Spleen (tissue), 11 donors: Measurements from ENCODE around the gene TMEM269. TPM values are rescaled to one million over a fixed set of nuclear protein-coding genes. Genes with fewer than 3 reads are reported as not detected.

Source experiments
- DNase-seq: peaks from one replicate; pipeline ENCODE4 v3.0.0-alpha.2; 2020
- H3K27ac ChIP-seq, 8 donors: fragments of 200-600 bp; sonication (generic) in 7 of 8; 1 replicate in 4 of 8; 2 replicates in 4 of 8; pipeline versions ENCODE4 v1.5.0 to v1.8.0; 2016 to 2021; ENCODE audit warnings: inconsistent platforms in 4 of 8, mild to moderate bottlenecking in 4 of 8, moderate library complexity in 1 of 8
- H3K27me3 ChIP-seq, 7 donors: fragments of 200-600 bp; sonication (generic) in 6 of 7; replicated peaks in 1 of 7; 1 replicate in 4 of 7; 2 replicates in 3 of 7; pipeline versions ENCODE4 v1.5.0 to v1.8.0; 2016 to 2021; ENCODE audit warnings: inconsistent platforms in 3 of 7, mild to moderate bottlenecking in 1 of 7
- H3K36me3 ChIP-seq, 6 donors: fragments of 200-600 bp; sonication (generic) in 5 of 6; 1 replicate in 4 of 6; 2 replicates in 2 of 6; pipeline versions ENCODE4 v1.5.0 to v1.8.0; 2016 to 2021; ENCODE audit warnings: inconsistent platforms in 2 of 6
- H3K4me1 ChIP-seq, 6 donors: fragments of 200-600 bp; sonication (generic) in 5 of 6; 1 replicate in 3 of 6; 2 replicates in 3 of 6; pipeline versions ENCODE4 v1.5.0 to v1.8.0; 2016 to 2021; ENCODE audit warnings: inconsistent platforms in 3 of 6
- H3K4me3 ChIP-seq, 8 donors: fragments of 200-600 bp; sonication (generic) in 7 of 8; 1 replicate in 4 of 8; 2 replicates in 4 of 8; pipeline versions ENCODE4 v1.5.0 to v1.8.0; 2016 to 2021; ENCODE audit warnings: inconsistent platforms in 4 of 8, mild to moderate bottlenecking in 4 of 8, moderate library complexity in 2 of 8
- H3K9me3 ChIP-seq, 8 donors: fragments of 200-600 bp; sonication (generic) in 7 of 8; 1 replicate in 4 of 8; 2 replicates in 4 of 8; pipeline versions ENCODE4 v1.5.0 to v1.8.0; 2016 to 2021; ENCODE audit warnings: inconsistent platforms in 4 of 8
- CTCF ChIP-seq, 11 experiments: fragments of 200-600 bp in 7 of 11; fragments of 450-650 bp in 4 of 11; sonication (generic) in 4 of 11; IDR thresholded peaks in 8 of 11; conservative IDR thresholded peaks in 3 of 11; 1 replicate in 7 of 11; 2 replicates in 4 of 11; pipeline versions ENCODE4 v1.4.0 to v1.8.0; 2016 to 2021; ENCODE audit warnings: antibody characterized with exemption in 11 of 11, inconsistent platforms in 4 of 11, mild to moderate bottlenecking in 1 of 11
- POLR2A ChIP-seq, 3 donors: fragments of 450-650 bp; IDR thresholded peaks; one replicate each; pipeline ENCODE4 v1.5.1; 2017; ENCODE audit warnings: antibody characterized with exemption in 3 of 3, mild to moderate bottlenecking in 1 of 3
- POLR2AphosphoS5 ChIP-seq, 3 donors: sonication (generic); formaldehyde crosslinking; IDR thresholded peaks; one replicate each; pipeline ENCODE4 v1.5.1; 2017; ENCODE audit warnings: antibody characterized with exemption in 3 of 3
- WGBS, 5 donors: extraction: QIAGEN DNeasy Blood & Tissue Kit in 3 of 5; methylation state at CpG; one replicate each; pipeline versions ENCODE4 v1.1.5 to v1.1.7; 2013 to 2018; 5-methylcytosine and 5-hydroxymethylcytosine counted together
- intact Hi-C: fragments of 100-400 bp; cut with DNase I; formaldehyde crosslinking; loops from one replicate; pipeline ENCODE4 v1.15.0; 2023; ENCODE audit warnings: low total_unique reads
- polyA plus RNA-seq, 3 donors: library from polyadenylated mRNA; stranded (reverse); fragments of 200-250 nt; gene quantifications; one replicate each; pipeline ENCODE4 v1.2.1, GENCODE V29; 2013
- total RNA-seq, 7 donors: library from RNA; depleted of rRNA in 3 of 7; stranded (reverse); fragments of >200 nt in 3 of 7; fragmentation: NEBNext Ultra II Directional in 4 of 7; extraction: Animal tissue kit (Norgen Biotek cat#: 25700) in 4 of 7; gene quantifications; one replicate each; pipeline versions ENCODE4 v1.1.0 to v1.2.1, GENCODE V29; 2016 to 2021
- donor health status: healthy with polysubstance abuse.
- donor health status: DM: no; HTN: no; CAD: no; lungs with moderate emphysema.
- donor health status: DM: no; HTN: no; CAD: no.
- donor health status: Bipolar disorder and iron deficiency.
- donor health status: healthy.
- donor health status: DM: no; HTN: no; CAD: no.
- donor health status: DM: yes; HTN: yes; CAD: no.

Gene TMEM269
- total and polyA plus RNA-seq, 10 donors = 0.03 to 1.6 (median 0.26) TPM; not detected in 1

GRCh38 chr1:42759114-42759513 lies 25.7 kb upstream of the TMEM269 start:
- TF ChIP-seq CTCF (IDR thresholded peaks at IDR 0.05 in 8 of 11, conservative IDR thresholded peaks at IDR 0.05 in 3 of 11) (no peak), POLR2AphosphoS5 (IDR thresholded peaks at IDR 0.05) (no peak), POLR2A (IDR thresholded peaks at IDR 0.05) (no peak)
- Histone ChIP-seq H3K36me3 (peaks cover 8 to 84% (median 56%) of the 10 kb centered on the region in 6 donors), H3K27me3 (no peaks in the 10 kb centered on the region), H3K9me3 (no peaks in the 10 kb centered on the region), H3K4me3 (no peak overlapping the region), H3K27ac (peak overlapping the region in 3 of 8 donors; percentile 3 to 15 (median 14)), H3K4me1 (peaks cover 0 to 50% (median 15%) of the 10 kb centered on the region in 6 donors)
- no peak for DNase-seq
- intact Hi-C loops = no loop called here
- 54 to 73% (median 62%) methylated on average over 7 to 9 of the region's 9 CpGs for WGBS, 5 donors

GRCh38 chr1:42761567-42761966 lies 23.2 kb upstream of the TMEM269 start:
- no peak overlapping the region for H3K4me3 ChIP-seq
- intact Hi-C loops = loop anchor here (10.0 kb wide), 1 partner anchor 77 kb away; the partner anchor contains the start of gene YBX1
- H3K9me3 ChIP-seq = no peaks in the 10 kb centered on the region
- H3K27ac ChIP-seq = no peak overlapping the region
- DNase-seq = no peak
- H3K4me1 ChIP-seq = peaks cover 13 to 69% (median 33%) of the 10 kb centered on the region in 6 donors
- H3K36me3 ChIP-seq = peaks cover 6 to 60% (median 32%) of the 10 kb centered on the region in 6 donors
- TF ChIP-seq POLR2AphosphoS5 (IDR thresholded peaks at IDR 0.05) (no peak), CTCF (IDR thresholded peaks at IDR 0.05 in 8 of 11, conservative IDR thresholded peaks at IDR 0.05 in 3 of 11) (no peak), POLR2A (IDR thresholded peaks at IDR 0.05) (no peak)
- H3K27me3 ChIP-seq = no peaks in the 10 kb centered on the region
- 86 to 97% (median 94%) methylated on average over 4 of the region's 4 CpGs for WGBS, 5 donors

GRCh38 chr1:42762269-42762668 lies 22.5 kb upstream of the TMEM269 start:
- H3K36me3 ChIP-seq = peaks cover 6 to 53% (median 28%) of the 10 kb centered on the region in 6 donors
- TF ChIP-seq POLR2A (IDR thresholded peaks at IDR 0.05) = no peak
- TF ChIP-seq CTCF (IDR thresholded peaks at IDR 0.05 in 8 of 11, conservative IDR thresholded peaks at IDR 0.05 in 3 of 11) = no peak
- TF ChIP-seq POLR2AphosphoS5 (IDR thresholded peaks at IDR 0.05) = no peak
- no peak overlapping the region for H3K27ac ChIP-seq
- DNase-seq = no peak
- no peaks in the 10 kb centered on the region for H3K9me3 ChIP-seq
- H3K4me1 ChIP-seq = peaks cover 11 to 63% (median 30%) of the 10 kb centered on the region in 6 donors
- H3K27me3 ChIP-seq = no peaks in the 10 kb centered on the region
- no peak overlapping the region for H3K4me3 ChIP-seq
- intact Hi-C loops = loop anchor here (10.0 kb wide), 1 partner anchor 77 kb away; the partner anchor contains the start of gene YBX1
- WGBS, 5 donors = 49 to 62% (median 50%) methylated on average over 5 of the region's 5 CpGs

GRCh38 chr1:42765269-42765668 lies 19.5 kb upstream of the TMEM269 start:
- intact Hi-C loops = loop anchor here (10.0 kb wide), 1 partner anchor 80 kb away; the partner anchor contains the start of gene YBX1
- Histone ChIP-seq H3K4me1 (peaks cover 27 to 75% (median 51%) of the 10 kb centered on the region in 6 donors), H3K36me3 (peaks cover 0 to 23% (median 6%) of the 10 kb centered on the region in 6 donors), H3K27ac (peak overlapping the region in 6 of 8 donors; percentile 82 to 95 (median 92)), H3K9me3 (no peaks in the 10 kb centered on the region), H3K27me3 (no peaks in the 10 kb centered on the region), H3K4me3 (peak overlapping the region; percentile 75 to 99 (median 93))
- no peak for DNase-seq
- 48 to 63% (median 54%) methylated on average over 7 of the region's 7 CpGs for WGBS, 5 donors
- TF ChIP-seq CTCF (IDR thresholded peaks at IDR 0.05 in 8 of 11, conservative IDR thresholded peaks at IDR 0.05 in 3 of 11) (no peak), POLR2A (IDR thresholded peaks at IDR 0.05) (no peak), POLR2AphosphoS5 (IDR thresholded peaks at IDR 0.05) (no peak)
